SK-N-SH treated with all-trans-retinoic acid at 6 μM for 48 hours (cell line): ENCODE data around the gene FAM234A.

Experiments
- ESRRG ChIP-seq: fragments of 250-450 bp; sonication (Bioruptor Pico); IDR thresholded peaks from 2 replicates; pipeline ENCODE4 v1.6.1; 2021; ENCODE audit warnings: mild to moderate bottlenecking
- PPARA ChIP-seq: fragments of 250-450 bp; sonication (Bioruptor Pico); IDR thresholded peaks from 2 replicates; pipeline ENCODE4 v1.5.0; 2020; ENCODE audit warnings: mild to moderate bottlenecking, borderline replicate concordance
- TOX ChIP-seq: fragments of 250-450 bp; sonication (Bioruptor Pico); IDR thresholded peaks from 2 replicates; pipeline ENCODE4 v1.8.0; 2021; ENCODE audit warnings: mild to moderate bottlenecking, moderate library complexity, borderline replicate concordance
- ZC3H10 ChIP-seq: fragments of 250-450 bp; sonication (Bioruptor Pico); IDR thresholded peaks from 2 replicates; pipeline ENCODE4 v1.5.1; 2021; ENCODE audit warnings: mild to moderate bottlenecking, moderate library complexity
- ZFP3 ChIP-seq: fragments of 250-450 bp; sonication (Bioruptor Pico); IDR thresholded peaks from 2 replicates; pipeline ENCODE4 v1.5.0; 2020; ENCODE audit warnings: mild to moderate bottlenecking, moderate library complexity
- ZFP30 ChIP-seq: fragments of 450-650 bp; formaldehyde crosslinking; IDR thresholded peaks from 2 replicates; pipeline ENCODE4 v1.5.0; 2022; ENCODE audit warnings: mild to moderate bottlenecking, moderate library complexity
- ZNF70 ChIP-seq: fragments of 450-650 bp; formaldehyde crosslinking; IDR thresholded peaks from 2 replicates; pipeline ENCODE4 v1.5.0; 2020; ENCODE audit warnings: mild to moderate bottlenecking, moderate library complexity
- TF ChIP-seq, protein P1 (sequence below): fragments of 250-450 bp; sonication (Bioruptor Pico); IDR thresholded peaks from 2 replicates; pipeline ENCODE4 v1.5.1; 2020; ENCODE audit warnings: low read depth, mild to moderate bottlenecking, moderate library complexity
- TF ChIP-seq, protein P2 (sequence below): fragments of 250-450 bp; sonication (Bioruptor Pico); IDR thresholded peaks from 2 replicates; pipeline ENCODE4 v1.8.0; 2021; ENCODE audit warnings: low read depth, mild to moderate bottlenecking, moderate library complexity, borderline replicate concordance

DNA sequence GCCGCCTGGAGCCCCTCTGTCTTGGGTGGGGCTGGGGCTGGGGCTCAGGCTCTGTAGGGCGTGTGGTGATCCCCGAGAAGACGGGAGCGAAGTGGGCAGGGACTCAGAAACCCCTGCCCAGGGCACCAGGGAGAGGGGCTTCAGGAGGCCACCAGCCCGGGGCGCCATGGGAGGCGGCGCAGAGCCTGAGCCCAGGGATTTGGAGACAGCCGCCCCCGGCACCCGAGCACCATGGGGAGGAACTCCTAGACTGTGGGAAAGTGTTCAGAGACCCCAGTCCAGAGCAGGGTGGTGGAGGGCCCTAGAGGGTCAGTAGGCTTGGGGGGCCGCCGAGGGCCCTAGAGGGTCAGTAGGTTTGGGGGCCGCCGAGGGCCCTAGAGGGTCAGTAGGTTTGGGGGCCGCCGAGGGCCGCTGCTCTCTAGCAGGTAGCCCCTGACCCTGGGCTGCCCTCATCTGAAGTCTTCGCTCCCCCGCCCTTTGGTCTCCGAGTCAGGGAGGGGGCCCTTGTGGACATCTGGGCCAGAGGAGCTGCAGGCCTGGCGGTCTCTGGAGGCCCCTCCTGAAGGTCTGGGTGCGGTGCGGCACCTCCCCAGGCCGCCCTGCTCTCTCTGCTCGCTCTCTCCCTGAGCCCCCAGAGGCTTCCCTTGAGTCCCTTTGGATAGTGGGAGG lies 46.5 kb downstream of the FAM234A start:
- TF ChIP-seq TOX (CRISPR knock-in tag) = no peak
- TF ChIP-seq ESRRG (CRISPR knock-in tag) = no peak
- no peak for TF ChIP-seq ZC3H10 (CRISPR knock-in tag)
- TF ChIP-seq, protein P1, sequence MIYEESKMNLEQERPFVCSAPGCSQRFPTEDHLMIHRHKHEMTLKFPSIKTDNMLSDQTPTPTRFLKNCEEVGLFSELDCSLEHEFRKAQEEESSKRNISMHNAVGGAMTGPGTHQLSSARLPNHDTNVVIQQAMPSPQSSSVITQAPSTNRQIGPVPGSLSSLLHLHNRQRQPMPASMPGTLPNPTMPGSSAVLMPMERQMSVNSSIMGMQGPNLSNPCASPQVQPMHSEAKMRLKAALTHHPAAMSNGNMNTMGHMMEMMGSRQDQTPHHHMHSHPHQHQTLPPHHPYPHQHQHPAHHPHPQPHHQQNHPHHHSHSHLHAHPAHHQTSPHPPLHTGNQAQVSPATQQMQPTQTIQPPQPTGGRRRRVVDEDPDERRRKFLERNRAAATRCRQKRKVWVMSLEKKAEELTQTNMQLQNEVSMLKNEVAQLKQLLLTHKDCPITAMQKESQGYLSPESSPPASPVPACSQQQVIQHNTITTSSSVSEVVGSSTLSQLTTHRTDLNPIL (CRISPR knock-in tag) = no peak
- no peak for TF ChIP-seq ZFP30 (CRISPR knock-in tag)
- TF ChIP-seq ZNF70 (CRISPR knock-in tag) = no peak
- TF ChIP-seq, protein P2, sequence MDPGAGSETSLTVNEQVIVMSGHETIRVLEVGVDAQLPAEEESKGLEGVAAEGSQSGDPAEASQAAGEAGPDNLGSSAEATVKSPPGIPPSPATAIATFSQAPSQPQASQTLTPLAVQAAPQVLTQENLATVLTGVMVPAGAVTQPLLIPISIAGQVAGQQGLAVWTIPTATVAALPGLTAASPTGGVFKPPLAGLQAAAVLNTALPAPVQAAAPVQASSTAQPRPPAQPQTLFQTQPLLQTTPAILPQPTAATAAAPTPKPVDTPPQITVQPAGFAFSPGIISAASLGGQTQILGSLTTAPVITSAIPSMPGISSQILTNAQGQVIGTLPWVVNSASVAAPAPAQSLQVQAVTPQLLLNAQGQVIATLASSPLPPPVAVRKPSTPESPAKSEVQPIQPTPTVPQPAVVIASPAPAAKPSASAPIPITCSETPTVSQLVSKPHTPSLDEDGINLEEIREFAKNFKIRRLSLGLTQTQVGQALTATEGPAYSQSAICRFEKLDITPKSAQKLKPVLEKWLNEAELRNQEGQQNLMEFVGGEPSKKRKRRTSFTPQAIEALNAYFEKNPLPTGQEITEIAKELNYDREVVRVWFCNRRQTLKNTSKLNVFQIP (CRISPR knock-in tag) = no peak
- TF ChIP-seq ZFP3 (CRISPR knock-in tag) = no peak
- TF ChIP-seq PPARA (CRISPR knock-in tag) = no peak
